Activated T-helper 1 cell treated with anti-CD3 and anti-CD28 coated beads, Interleukin-12 subunit alpha, Interleukin-12 subunit beta, Interleukin-2, Interleukin-4 antibody, amounts not matched to agents 30 ng/mL and 10 ng/mL and 1 ng/mL, durations not matched to agents 14 hours and 24 hours and 36 hours (primary cell): ENCODE data around the gene OTULINL. TPM values are rescaled to one million over a fixed set of nuclear protein-coding genes. Genes with fewer than 3 reads are reported as not detected.

Experiments used
- total RNA-seq: library from RNA; stranded (reverse); gene quantifications from 2 replicates; pipeline ENCODE4 v1.2.3, GENCODE V29; 2022

OTULINL gene
- total RNA-seq, 1 donor from 2014 or later: 13.6 TPM

Other genes with a start within 250 kb of the OTULINL start
- 57.4 and 58.7 TPM in 2 replicates for gene OTULIN, start 82.9 kb downstream of the OTULINL start, total RNA-seq